ENCODE results near the gene GPR148.

The GPR148 gene

GRCh38 chr2:130769343-130769907 is 40.6 kb downstream of the GPR148 start:
- no peak for DNase-seq (ENCODE audit: low read depth)

GRCh38 chr2:130776550-130776949 is 47.7 kb downstream of the GPR148 start:
- DNase-seq (ENCODE audit: low read depth): no peak

- DNase-seq (ENCODE audit: low read depth): no peak
Measured at GRCh38 chr2:130778781-130779180, 49.9 kb downstream of the GPR148 start.
